ENCODE results near the gene SP1.

SP1 gene

GRCh38 chr12:53451661-53452158 is 71.7 kb downstream of the SP1 start, which contains the start of gene PCBP2:
Gene PCBP2 (plus strand): TSS chr12:53452102. CDS start chr12:53454801, 2,699 bp downstream.
- Histone ChIP-seq H3K9me3 (ENCODE audit: control extremely low read depth in 1 of 5, control insufficient read depth in 4 of 5, insufficient read depth in 2 of 5, low read depth in 1 of 5, low read length in 4 of 5) (no peaks in the 10 kb centered on the region), H3K36me3 (ENCODE audit: control insufficient read depth in 4 of 4, insufficient read depth in 4 of 4, low read length in 3 of 4) (peaks cover 17 to 46% (median 29%) of the 10 kb centered on the region in 4 experiments), H3K4me1 (ENCODE audit: control extremely low read depth in 1 of 4, control insufficient read depth in 4 of 4, insufficient read depth in 4 of 4, low read length in 3 of 4) (peaks cover 8 to 20% (median 13%) of the 10 kb centered on the region in 4 experiments), H3K4me3 (ENCODE audit: control insufficient read depth in 1 of 7, extremely low read depth in 1 of 7, insufficient read depth in 4 of 7, low read depth in 2 of 7, low read length in 6 of 7) (peak within 1 kb of the TSS; percentile 55 to 98 (median 89)), H3K27me3 (replicated peaks in 2 of 5; ENCODE audit: control insufficient read depth in 4 of 5, insufficient read depth in 5 of 5, low read length in 4 of 5) (no peaks in the 10 kb centered on the region), H3K27ac (ENCODE audit: insufficient read depth in 1 of 2, low read depth in 1 of 2, low read length in 2 of 2, poor library complexity in 1 of 2, severe bottlenecking in 2 of 2) (peak within 1 kb of the TSS; percentile 94)
- DNase-seq, result peak; percentile 99 to 100 (median 99)
- POLR2A ChIA-PET, result interaction anchor here (0.7 to 1.0 kb wide), 3 partner anchors 10 to 69 kb away, joined by 3 read pairs; partner anchors contain the start of gene PRR13
- CTCF ChIA-PET, result interaction anchor here (0.6 to 1.0 kb wide), 4 partner anchors 26 to 69 kb away, joined by 3 read pairs; partner anchors contain the start of gene TARBP2
- WGBS (ENCODE audit: insufficient coverage), result under 1% methylated on average over 20 of the region's 32 CpGs

GRCh38 chr12:53452159-53453077 is 72.4 kb downstream of the SP1 start:
- Histone ChIP-seq H3K27ac (ENCODE audit: insufficient read depth in 1 of 2, low read depth in 1 of 2, low read length in 2 of 2, poor library complexity in 1 of 2, severe bottlenecking in 2 of 2) (peak overlapping the region; percentile 94), H3K36me3 (ENCODE audit: control insufficient read depth in 4 of 4, insufficient read depth in 4 of 4, low read length in 3 of 4) (peaks cover 17 to 51% (median 34%) of the 10 kb centered on the region in 4 experiments), H3K4me3 (ENCODE audit: control insufficient read depth in 1 of 7, extremely low read depth in 1 of 7, insufficient read depth in 4 of 7, low read depth in 2 of 7, low read length in 6 of 7) (peak overlapping the region; percentile 55 to 98 (median 89)), H3K4me1 (ENCODE audit: control extremely low read depth in 1 of 4, control insufficient read depth in 4 of 4, insufficient read depth in 4 of 4, low read length in 3 of 4) (peaks cover 8 to 20% (median 13%) of the 10 kb centered on the region in 4 experiments), H3K27me3 (replicated peaks in 2 of 5; ENCODE audit: control insufficient read depth in 4 of 5, insufficient read depth in 5 of 5, low read length in 4 of 5) (no peaks in the 10 kb centered on the region), H3K9me3 (ENCODE audit: control extremely low read depth in 1 of 5, control insufficient read depth in 4 of 5, insufficient read depth in 2 of 5, low read depth in 1 of 5, low read length in 4 of 5) (no peaks in the 10 kb centered on the region)
- WGBS (ENCODE audit: insufficient coverage), result 0% methylated on average over 27 of the region's 82 CpGs
- POLR2A ChIA-PET, result interaction anchor here (0.7 to 2.4 kb wide), 2 partner anchors 29 to 70 kb away, joined by 3 to 6 read pairs; no protein-coding TSS in a partner anchor
- CTCF ChIA-PET, result interaction anchor here (0.7 to 3.5 kb wide), 2 partner anchors 10 to 24 kb away, joined by 4 to 11 read pairs; no protein-coding TSS in a partner anchor
- DNase-seq, result peak; percentile 83 to 90 (median 89)

- Histone ChIP-seq H3K27me3 (replicated peaks in 2 of 5; ENCODE audit: control insufficient read depth in 4 of 5, insufficient read depth in 5 of 5, low read length in 4 of 5) (no peaks in the 10 kb centered on the region), H3K27ac (ENCODE audit: insufficient read depth in 1 of 2, low read depth in 1 of 2, low read length in 2 of 2, poor library complexity in 1 of 2, severe bottlenecking in 2 of 2) (peak overlapping the region in 1 of 2 experiments; percentile 94), H3K4me1 (ENCODE audit: control extremely low read depth in 1 of 4, control insufficient read depth in 4 of 4, insufficient read depth in 4 of 4, low read length in 3 of 4) (peaks cover 8 to 20% (median 13%) of the 10 kb centered on the region in 4 experiments), H3K4me3 (ENCODE audit: control insufficient read depth in 1 of 7, extremely low read depth in 1 of 7, insufficient read depth in 4 of 7, low read depth in 2 of 7, low read length in 6 of 7) (peak overlapping the region in 4 of 7 experiments; percentile 84 to 98 (median 94)), H3K9me3 (ENCODE audit: control extremely low read depth in 1 of 5, control insufficient read depth in 4 of 5, insufficient read depth in 2 of 5, low read depth in 1 of 5, low read length in 4 of 5) (no peaks in the 10 kb centered on the region), H3K36me3 (ENCODE audit: control insufficient read depth in 4 of 4, insufficient read depth in 4 of 4, low read length in 3 of 4) (peaks cover 16 to 57% (median 36%) of the 10 kb centered on the region in 4 experiments)
- no peak for DNase-seq
- WGBS (ENCODE audit: insufficient coverage), result 83% methylated on average over 2 of the region's 6 CpGs
- ChIA-PET POLR2A (interaction anchor here (0.6 to 2.4 kb wide), 4 partner anchors 14 to 28 kb away, joined by 3 to 6 read pairs (median 4); no protein-coding TSS in a partner anchor), CTCF (interaction anchor here (1.8 to 3.5 kb wide), 4 partner anchors 13 to 109 kb away, joined by 4 to 14 read pairs (median 8); no protein-coding TSS in a partner anchor)
Measured at GRCh38 chr12:53453953-53454640, 74.1 kb downstream of the SP1 start.

GRCh38 chr12:53454707-53455106 is 74.7 kb downstream of the SP1 start:
- Histone ChIP-seq H3K9me3 (ENCODE audit: control extremely low read depth in 1 of 5, control insufficient read depth in 4 of 5, insufficient read depth in 2 of 5, low read depth in 1 of 5, low read length in 4 of 5) (no peaks in the 10 kb centered on the region), H3K36me3 (ENCODE audit: control insufficient read depth in 4 of 4, insufficient read depth in 4 of 4, low read length in 3 of 4) (peaks cover 18 to 63% (median 40%) of the 10 kb centered on the region in 4 experiments), H3K4me3 (ENCODE audit: control insufficient read depth in 1 of 7, extremely low read depth in 1 of 7, insufficient read depth in 4 of 7, low read depth in 2 of 7, low read length in 6 of 7) (no peak overlapping the region), H3K27ac (ENCODE audit: insufficient read depth in 1 of 2, low read depth in 1 of 2, low read length in 2 of 2, poor library complexity in 1 of 2, severe bottlenecking in 2 of 2) (no peak overlapping the region), H3K4me1 (ENCODE audit: control extremely low read depth in 1 of 4, control insufficient read depth in 4 of 4, insufficient read depth in 4 of 4, low read length in 3 of 4) (peaks cover 8 to 20% (median 13%) of the 10 kb centered on the region in 4 experiments), H3K27me3 (replicated peaks in 2 of 5; ENCODE audit: control insufficient read depth in 4 of 5, insufficient read depth in 5 of 5, low read length in 4 of 5) (no peaks in the 10 kb centered on the region)
- DNase-seq, result no peak
- CTCF ChIA-PET, result interaction anchor here (1.2 to 3.5 kb wide), 6 partner anchors 10 to 110 kb away, joined by 3 to 14 read pairs (median 6); no protein-coding TSS in a partner anchor
- POLR2A ChIA-PET, result interaction anchor here (0.6 to 2.4 kb wide), 3 partner anchors 14 to 27 kb away, joined by 3 to 6 read pairs (median 4); no protein-coding TSS in a partner anchor
- 100% methylated on average over 1 of the region's 3 CpGs for WGBS (ENCODE audit: insufficient coverage)

GRCh38 chr12:53456654-53457366 is 76.8 kb downstream of the SP1 start:
- DNase-seq, result no peak
- H3K4me1 ChIP-seq (ENCODE audit: control extremely low read depth in 1 of 4, control insufficient read depth in 4 of 4, insufficient read depth in 4 of 4, low read length in 3 of 4), result peaks cover 8 to 17% (median 13%) of the 10 kb centered on the region in 4 experiments
- no peaks in the 10 kb centered on the region for H3K9me3 ChIP-seq (ENCODE audit: control extremely low read depth in 1 of 5, control insufficient read depth in 4 of 5, insufficient read depth in 2 of 5, low read depth in 1 of 5, low read length in 4 of 5)
- H3K36me3 ChIP-seq (ENCODE audit: control insufficient read depth in 4 of 4, insufficient read depth in 4 of 4, low read length in 3 of 4), result peaks cover 25 to 84% (median 59%) of the 10 kb centered on the region in 4 experiments
- ChIA-PET CTCF (interaction anchor here (2.5 to 3.2 kb wide), 2 partner anchors 20 to 112 kb away, joined by 5 to 9 read pairs; no protein-coding TSS in a partner anchor), POLR2A (interaction anchor here (0.7 to 1.2 kb wide), 2 partner anchors 9 to 62 kb away, joined by 3 to 5 read pairs; no protein-coding TSS in a partner anchor)
- 67% methylated on average over 1 of the region's 6 CpGs for WGBS (ENCODE audit: insufficient coverage)
- H3K4me3 ChIP-seq (ENCODE audit: control insufficient read depth in 1 of 7, extremely low read depth in 1 of 7, insufficient read depth in 4 of 7, low read depth in 2 of 7, low read length in 6 of 7), result no peak overlapping the region
- no peaks in the 10 kb centered on the region for H3K27me3 ChIP-seq (replicated peaks in 2 of 5; ENCODE audit: control insufficient read depth in 4 of 5, insufficient read depth in 5 of 5, low read length in 4 of 5)
- H3K27ac ChIP-seq (ENCODE audit: insufficient read depth in 1 of 2, low read depth in 1 of 2, low read length in 2 of 2, poor library complexity in 1 of 2, severe bottlenecking in 2 of 2), result no peak overlapping the region

- H3K4me1 ChIP-seq (ENCODE audit: control extremely low read depth in 1 of 4, control insufficient read depth in 4 of 4, insufficient read depth in 4 of 4, low read length in 3 of 4), result peaks cover 0 to 4% (median 2%) of the 10 kb centered on the region in 4 experiments
- DNase-seq, result no peak
- CTCF ChIA-PET, result interaction anchor here (1.0 to 3.2 kb wide), 4 partner anchors 14 to 114 kb away, joined by 3 to 13 read pairs (median 6); no protein-coding TSS in a partner anchor
- H3K27ac ChIP-seq (ENCODE audit: insufficient read depth in 1 of 2, low read depth in 1 of 2, low read length in 2 of 2, poor library complexity in 1 of 2, severe bottlenecking in 2 of 2), result no peak overlapping the region
- WGBS (ENCODE audit: insufficient coverage), result 100% methylated on average over 3 of the region's 4 CpGs
- no peaks in the 10 kb centered on the region for H3K9me3 ChIP-seq (ENCODE audit: control extremely low read depth in 1 of 5, control insufficient read depth in 4 of 5, insufficient read depth in 2 of 5, low read depth in 1 of 5, low read length in 4 of 5)
- no peaks in the 10 kb centered on the region for H3K27me3 ChIP-seq (replicated peaks in 2 of 5; ENCODE audit: control insufficient read depth in 4 of 5, insufficient read depth in 5 of 5, low read length in 4 of 5)
- H3K4me3 ChIP-seq (ENCODE audit: control insufficient read depth in 1 of 7, extremely low read depth in 1 of 7, insufficient read depth in 4 of 7, low read depth in 2 of 7, low read length in 6 of 7), result no peak overlapping the region
- POLR2A ChIA-PET, result no interaction called here
- H3K36me3 ChIP-seq (ENCODE audit: control insufficient read depth in 4 of 4, insufficient read depth in 4 of 4, low read length in 3 of 4), result peaks cover 35 to 100% (median 77%) of the 10 kb centered on the region in 4 experiments
Measured at GRCh38 chr12:53459097-53459496, 79.1 kb downstream of the SP1 start.
